Sigmoid colon (tissue), 4 donors: ENCODE data around the gene SLC38A2.

Source experiments
- CTCF ChIP-seq, 4 experiments: fragments of 450-650 bp in 3 of 4; fragments of 200-600 bp in 1 of 4; IDR thresholded peaks; one replicate each; pipeline ENCODE4 v1.5.1; 2016 to 2019; ENCODE audit warnings: antibody characterized with exemption in 4 of 4, mild to moderate bottlenecking in 3 of 4, moderate library complexity in 2 of 4
- EP300 ChIP-seq, 4 donors: sonication (generic); formaldehyde crosslinking; IDR thresholded peaks; one replicate each; pipeline ENCODE4 v1.6.1; 2017; ENCODE audit warnings: antibody characterized with exemption in 4 of 4
- POLR2A ChIP-seq, 2 donors: fragments of 450-650 bp; IDR thresholded peaks; one replicate each; pipeline ENCODE4 v1.6.1; 2016; ENCODE audit warnings: antibody characterized with exemption in 2 of 2, mild to moderate bottlenecking in 2 of 2, moderate library complexity in 2 of 2
- POLR2AphosphoS5 ChIP-seq, 4 donors: sonication (generic); formaldehyde crosslinking; IDR thresholded peaks; one replicate each; pipeline ENCODE4 v1.6.1; 2017; ENCODE audit warnings: antibody characterized with exemption in 4 of 4

GRCh38 chr12:46364300-46364696, 8.3 kb downstream of the SLC38A2 start:
- no peak for TF ChIP-seq POLR2A (IDR thresholded peaks at IDR 0.05)
- no peak for TF ChIP-seq POLR2AphosphoS5 (IDR thresholded peaks at IDR 0.05)
- no peak for TF ChIP-seq CTCF (IDR thresholded peaks at IDR 0.05)
- TF ChIP-seq EP300 (IDR thresholded peaks at IDR 0.05): no peak
